Measurements from ENCODE around the gene CXCL16.
A peak's percentile ranks its signal among the peaks of the same experiment; 100 is the strongest.

Gene CXCL16

DNA sequence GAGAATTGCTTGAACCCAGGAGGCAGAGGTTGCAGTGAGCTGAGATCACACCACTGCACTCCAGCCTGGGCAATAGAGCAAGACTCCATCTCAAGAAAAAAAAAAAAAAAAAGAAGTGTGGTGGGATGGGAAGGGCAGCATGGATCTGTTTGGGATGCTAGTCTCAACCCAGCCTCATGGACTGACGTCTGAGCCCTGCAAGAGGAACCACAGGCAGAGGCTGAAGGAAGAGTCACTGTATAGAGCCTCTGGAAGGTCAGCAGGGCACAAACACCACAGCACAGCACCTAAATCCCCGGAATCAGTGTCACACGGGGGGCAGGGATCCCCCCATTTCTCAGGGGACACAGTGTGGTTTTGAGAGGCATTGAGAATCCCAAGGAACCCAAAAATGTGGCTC lies 10.9 kb upstream of the CXCL16 start:
- DNase-seq: no peak

DNA sequence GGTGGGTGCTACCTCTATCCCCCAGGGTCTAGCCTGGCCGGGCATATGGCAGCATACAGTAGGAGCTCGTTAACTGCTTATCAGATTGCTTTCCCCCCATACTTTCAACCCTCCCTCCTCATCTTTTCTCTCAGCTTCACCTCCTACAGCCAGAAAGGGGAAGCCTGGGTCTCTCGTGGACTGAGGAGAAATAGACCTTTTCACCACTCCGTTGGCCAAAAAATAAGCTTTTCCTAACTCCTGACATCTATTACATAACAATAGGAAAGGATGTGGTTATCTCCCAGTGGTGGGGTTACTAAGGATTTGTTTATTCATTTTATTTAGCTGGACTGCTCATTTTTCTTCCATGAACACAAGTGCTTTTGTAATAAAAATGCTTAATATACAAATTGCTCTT lies 9.0 kb upstream of the CXCL16 start:
- DNase-seq: no peak

DNA sequence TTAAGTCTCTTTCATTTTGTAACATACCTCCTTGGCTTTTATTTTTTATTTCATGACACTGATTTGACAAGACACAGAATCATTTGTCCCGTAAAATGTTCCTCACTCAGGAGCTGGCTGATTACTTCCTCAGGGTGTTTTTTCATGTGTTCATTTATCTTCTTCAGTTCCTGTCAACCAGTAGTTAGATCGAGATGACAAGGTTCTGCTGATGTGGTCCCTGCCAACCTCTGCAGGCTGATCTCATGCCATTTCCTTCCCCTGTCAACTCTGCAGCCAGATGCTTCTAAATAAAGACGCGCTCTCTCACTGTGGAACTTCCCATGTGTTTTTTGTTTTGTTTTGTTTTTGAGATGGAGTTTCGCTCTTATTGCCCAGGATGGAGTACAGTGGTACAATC lies 8.1 kb upstream of the CXCL16 start:
- DNase-seq: no peak

GRCh38 chr17:4744999-4745969 lies 5.6 kb upstream of the CXCL16 start:
- DNase-seq: peak in 2 of 3 experiments; percentile 7 to 32

DNA sequence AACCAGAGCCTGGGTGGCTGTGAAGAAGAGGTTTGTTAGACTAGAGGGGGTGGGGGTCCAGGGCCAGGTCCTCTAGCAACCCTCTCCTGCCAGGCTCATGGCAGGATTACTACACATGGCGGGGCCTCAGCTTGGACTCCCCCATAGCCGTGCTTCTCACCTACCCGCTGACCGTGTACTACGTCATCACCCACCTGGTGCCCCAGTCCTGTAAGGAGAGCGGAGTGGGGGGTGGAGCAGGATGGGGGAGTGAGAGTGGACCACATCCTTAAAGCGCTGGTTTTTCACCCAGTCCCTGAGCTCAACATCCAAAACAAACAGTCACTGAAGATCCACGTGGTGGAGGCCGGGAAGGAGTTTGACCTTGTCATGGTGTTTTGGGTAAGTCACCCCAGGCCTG lies 4.2 kb upstream of the CXCL16 start:
- no peak for DNase-seq

- DNase-seq: no peak
Measured at GRCh38 chr17:4743216-4743615, 3.5 kb upstream of the CXCL16 start.

DNA sequence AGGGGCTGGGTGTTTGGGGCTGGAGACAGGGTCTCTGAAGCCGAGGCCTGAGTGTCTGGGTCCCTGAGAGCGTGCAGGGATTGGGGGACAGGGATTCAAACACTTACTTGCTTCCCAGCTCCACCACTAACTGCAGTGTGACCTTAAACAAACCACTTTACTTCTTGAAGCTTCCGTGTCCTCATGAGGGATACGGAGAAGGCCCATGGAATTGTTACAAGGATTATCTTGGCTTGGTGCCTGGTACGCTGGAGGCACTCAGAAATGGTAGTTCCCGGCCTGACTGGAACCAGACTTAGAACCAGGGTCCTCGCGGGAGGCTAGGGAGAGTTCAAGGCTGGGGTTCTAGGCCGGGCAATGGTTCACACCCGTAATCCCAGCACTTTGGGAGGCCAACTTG lies 2.9 kb upstream of the CXCL16 start:
- no peak for DNase-seq

DNA sequence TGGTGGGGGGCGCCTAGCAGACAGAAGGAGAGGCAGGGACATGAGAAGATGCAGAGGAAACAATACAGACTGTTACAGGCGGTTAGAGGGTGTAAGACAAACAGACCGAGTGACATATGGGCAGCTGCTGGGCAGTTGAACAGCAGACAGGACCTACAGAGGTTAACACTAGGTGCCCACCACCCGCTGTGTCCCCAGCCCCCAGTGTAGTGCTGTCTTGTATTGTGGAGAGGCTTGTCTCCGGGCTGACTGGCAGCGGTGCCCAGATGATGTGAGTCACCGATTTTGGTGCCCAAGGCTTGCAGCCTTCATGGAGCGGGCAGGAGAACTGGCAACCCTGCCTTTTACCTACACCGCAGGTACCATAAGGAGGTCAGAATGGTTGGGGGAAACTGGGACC lies 2.4 kb upstream of the CXCL16 start:
- DNase-seq: no peak

DNA sequence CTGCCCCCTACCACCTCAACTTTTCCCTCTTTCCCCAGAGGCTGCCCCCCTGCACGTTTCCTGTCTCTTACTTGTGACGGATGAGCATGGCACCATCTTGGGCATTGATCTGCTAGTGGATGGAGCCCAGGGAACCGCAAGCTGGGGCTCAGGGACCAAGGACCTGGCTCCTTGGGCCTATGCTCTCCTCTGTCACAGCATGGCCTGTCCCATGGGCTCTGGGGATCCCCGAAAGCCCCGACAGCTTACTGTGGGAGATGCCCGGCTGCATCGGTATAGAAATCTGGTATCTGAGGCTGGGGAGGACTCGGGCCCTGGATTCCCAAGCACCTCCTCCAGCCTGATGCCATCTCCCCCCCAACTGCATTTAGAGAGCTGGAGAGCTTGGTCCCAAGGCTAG lies 1.8 kb upstream of the CXCL16 start:
- DNase-seq: no peak

- DNase-seq: no peak
Measured at GRCh38 chr17:4740584-4740983, 856 bp upstream of the CXCL16 start.

- DNase-seq: no peak
Measured at GRCh38 chr17:4740025-4740351, 260 bp upstream of the CXCL16 start.

GRCh38 chr17:4738136-4739121 lies 1.3 kb downstream of the CXCL16 start:
- no peak for DNase-seq

DNA sequence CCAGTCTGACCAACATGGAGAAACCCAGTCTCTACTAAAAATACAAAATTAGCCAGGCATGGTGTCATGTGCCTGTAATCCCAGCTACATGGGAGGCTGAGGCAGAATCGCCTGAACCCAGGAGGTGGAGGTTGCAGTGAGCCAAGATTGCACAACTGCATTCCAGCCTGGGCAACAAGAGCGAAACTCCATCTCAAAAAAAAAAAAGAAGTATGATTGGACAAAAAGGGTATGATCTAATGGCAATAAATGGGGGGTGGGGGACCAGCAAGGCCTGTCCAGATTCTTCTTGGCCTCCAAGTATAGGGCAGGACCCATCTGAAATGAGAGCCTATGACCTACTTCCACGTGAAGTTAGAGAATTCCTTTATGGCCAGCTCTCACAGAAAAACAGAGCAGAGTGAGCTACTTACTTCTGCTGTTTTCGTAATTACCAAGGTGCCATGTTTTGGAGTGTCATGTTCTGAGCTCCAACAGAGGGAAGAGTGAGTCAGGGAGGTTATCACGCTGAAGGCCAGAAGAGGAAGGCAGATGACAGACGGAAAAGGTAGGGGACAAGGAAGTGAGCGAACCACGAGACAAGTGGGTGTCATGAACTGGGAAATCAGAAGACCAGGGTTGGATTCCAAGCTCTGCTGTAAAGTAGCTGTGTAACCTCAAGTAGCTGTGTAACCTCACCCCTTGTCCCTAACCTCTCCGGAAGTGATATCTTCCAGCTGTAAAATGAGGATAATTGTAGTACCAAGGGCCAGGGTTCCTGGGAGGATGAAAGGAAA lies 3.7 kb downstream of the CXCL16 start:
- no peak for DNase-seq

DNA sequence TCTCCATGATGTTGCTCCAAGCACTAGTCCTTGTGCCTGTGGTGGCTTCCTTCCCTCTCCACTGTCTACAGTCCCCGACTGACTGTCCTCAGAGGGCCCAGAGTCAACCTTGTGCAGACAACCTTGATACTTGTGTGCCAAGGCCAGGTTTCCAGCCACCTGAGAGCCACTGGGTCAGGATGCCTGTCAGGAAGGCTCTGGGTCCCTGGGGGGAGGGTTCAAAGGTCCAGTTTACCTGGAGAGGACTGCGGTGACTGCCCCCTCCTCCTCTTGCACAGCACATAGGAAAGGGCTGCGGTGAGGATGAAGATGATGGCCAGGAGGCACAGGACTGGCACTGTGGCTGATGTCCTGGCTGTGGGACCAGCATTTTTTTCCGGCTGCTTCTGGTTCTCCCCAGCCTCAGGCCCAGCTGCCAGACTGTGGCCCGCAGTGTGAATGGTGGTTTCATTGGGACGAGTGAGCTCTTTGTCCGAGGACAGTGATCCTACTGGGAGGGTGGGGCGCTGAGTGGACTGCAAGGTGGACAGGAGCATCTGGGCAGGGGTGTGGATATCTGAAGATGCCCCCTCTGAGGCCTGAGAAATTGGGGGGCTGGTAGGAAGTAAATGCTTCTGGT lies 4.8 kb downstream of the CXCL16 start:
- no peak for DNase-seq

- DNase-seq: no peak
Measured at GRCh38 chr17:4733073-4733531, 6.6 kb downstream of the CXCL16 start.

- no peak for DNase-seq
Measured at GRCh38 chr17:4728124-4728523, 11.6 kb downstream of the CXCL16 start.

DNA sequence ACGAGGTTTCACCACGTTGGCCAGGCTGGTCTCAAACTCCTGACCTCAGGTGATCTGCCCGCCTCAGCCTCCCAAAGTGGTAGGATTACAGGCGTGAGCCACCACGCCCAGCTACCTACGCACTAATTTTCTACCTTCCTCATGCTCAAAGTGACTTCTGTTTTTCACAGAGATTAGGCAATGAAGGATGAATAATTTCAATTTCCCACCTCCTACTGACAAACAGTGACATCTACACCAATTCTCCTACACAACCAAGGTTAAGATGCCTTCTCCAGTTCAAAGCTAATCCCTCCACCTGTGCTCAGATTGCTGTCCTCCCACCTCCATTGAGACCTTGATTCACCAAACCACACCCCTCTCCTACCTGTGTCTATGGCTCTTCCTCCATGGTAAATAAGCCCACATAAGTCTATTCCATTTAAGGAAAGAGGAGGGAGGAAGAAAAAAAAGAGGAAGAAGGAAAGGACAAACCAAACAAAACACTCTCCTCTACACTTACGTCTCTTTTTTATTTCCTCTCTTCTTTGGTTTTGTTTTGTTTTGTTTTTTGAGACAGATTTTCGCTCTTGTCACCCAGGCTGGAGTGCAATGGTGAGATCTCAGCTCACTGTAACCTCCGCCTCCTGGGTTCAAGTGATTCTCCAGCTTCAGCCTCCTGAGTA lies 13.9 kb downstream of the CXCL16 start:
- DNase-seq: no peak

GRCh38 chr17:4724650-4725049 lies 15.1 kb downstream of the CXCL16 start:
- DNase-seq: no peak

DNA sequence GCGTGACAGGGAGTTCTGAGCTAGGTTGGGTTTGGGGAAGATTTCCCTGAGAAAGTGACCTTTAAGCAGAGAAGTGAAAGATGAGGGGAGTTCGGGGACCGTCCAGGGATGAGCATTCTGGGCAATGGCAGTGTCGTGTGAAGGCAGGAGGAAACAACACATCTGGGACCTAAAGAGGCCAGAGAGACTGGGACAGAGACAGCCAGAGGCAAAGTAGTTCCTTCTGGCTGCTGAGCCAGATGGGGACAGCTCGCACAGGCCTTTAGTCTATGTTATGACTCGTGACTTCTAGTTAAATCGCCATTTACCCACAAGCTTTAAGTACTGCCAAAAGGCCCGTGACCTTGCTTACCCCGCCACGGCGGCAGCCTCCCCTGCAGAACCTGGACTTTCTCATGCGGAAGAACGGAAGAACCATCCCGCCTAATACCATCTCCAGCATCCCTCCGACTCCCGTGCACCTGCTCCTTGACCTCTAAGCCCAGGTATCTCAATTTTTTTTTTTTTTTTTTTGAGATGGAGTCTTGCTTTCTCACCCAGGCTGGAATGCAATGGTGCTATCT lies 17.0 kb downstream of the CXCL16 start:
- no peak for DNase-seq

DNA sequence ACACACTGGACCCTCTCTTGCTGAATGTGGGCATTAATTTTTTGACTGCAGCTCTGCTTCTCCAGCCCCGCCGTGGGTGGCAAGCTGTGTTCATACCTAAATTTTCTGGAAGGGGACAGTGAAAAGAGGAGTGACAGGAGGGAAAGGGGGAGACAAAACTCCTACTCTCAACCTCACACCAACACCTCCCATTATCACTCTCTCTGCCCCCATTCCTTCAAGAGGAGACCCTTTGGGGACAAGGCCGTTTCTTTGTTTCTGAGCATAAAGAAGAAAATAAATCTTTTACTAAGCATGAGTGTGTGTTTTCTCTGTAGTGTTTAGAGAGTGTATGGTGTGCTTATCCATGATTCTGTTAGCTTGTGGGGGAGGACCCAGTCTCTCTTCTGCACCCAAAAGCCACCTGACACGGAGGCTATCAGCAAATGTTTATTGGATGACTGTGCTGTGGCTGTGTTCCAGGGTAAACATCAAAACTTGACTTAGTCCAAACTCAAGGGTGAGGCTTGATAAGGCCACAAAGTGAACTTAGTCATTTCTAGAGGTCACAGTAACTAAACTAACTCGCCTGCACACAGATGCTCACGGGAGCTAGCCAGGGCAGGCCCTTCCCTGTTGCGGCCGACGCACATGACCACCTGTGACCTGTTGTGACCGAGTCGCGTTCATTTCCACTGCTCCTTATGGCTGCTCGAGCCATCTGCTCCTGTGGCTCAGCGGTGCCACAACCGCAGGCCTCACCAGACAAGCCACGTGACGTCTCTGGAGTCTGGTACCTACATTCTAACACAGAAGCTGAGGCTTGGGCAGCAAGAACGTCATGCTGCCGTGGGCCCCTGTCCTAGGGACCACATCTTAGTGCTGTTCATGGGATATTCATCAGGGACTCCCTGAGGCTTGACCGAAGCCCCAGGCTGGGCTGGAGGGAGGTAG lies 18.3 kb downstream of the CXCL16 start:
- no peak for DNase-seq
